Keratinocyte (primary cell): ENCODE data around the gene ELMO2. TPM values are rescaled to one million over a fixed set of nuclear protein-coding genes. Genes with fewer than 3 reads are reported as not detected.

Experiments used
- DNase-seq: peaks from one replicate; pipeline ENCODE4 v3.0.0-alpha.2; 2011; ENCODE audit warnings: low read depth, missing footprints, low spot score
- FAIRE-seq: peaks from 2 replicates; lab custom pipeline; 2011; peaks lifted over from hg19 to GRCh38; lab: Jason Lieb, UNC
- H2AFZ ChIP-seq: 2 replicates; pipeline ENCODE4 v1.6.0; 2012; ENCODE audit warnings: low read length, control low read depth, inconsistent platforms; ENCODE audit not compliant: control insufficient read depth
- H3K27ac ChIP-seq: 2 replicates; pipeline ENCODE4 v1.5.1; 2011; ENCODE audit warnings: low read length; ENCODE audit not compliant: control insufficient read depth, insufficient read depth
- H3K27me3 ChIP-seq: 3 replicates; pipeline ENCODE4 v1.6.0; 2011; ENCODE audit warnings: low read length; ENCODE audit not compliant: control insufficient read depth, insufficient read depth; ENCODE audit errors: extremely low read depth
- H3K36me3 ChIP-seq, 2 experiments: 2 replicates in 1 of 2; 3 replicates in 1 of 2; pipeline ENCODE4 v1.5.1; 2011; ENCODE audit warnings: low read length in 2 of 2, mild to moderate bottlenecking in 1 of 2; ENCODE audit not compliant: control insufficient read depth in 2 of 2, insufficient read depth in 2 of 2; ENCODE audit errors: extremely low read depth in 1 of 2
- H3K4me1 ChIP-seq: 3 replicates; pipeline ENCODE4 v1.5.1; 2011; ENCODE audit warnings: low read length; ENCODE audit not compliant: control insufficient read depth, insufficient read depth; ENCODE audit errors: extremely low read depth
- H3K4me2 ChIP-seq: 3 replicates; pipeline ENCODE4 v1.6.0; 2011; ENCODE audit warnings: low read depth, low read length; ENCODE audit not compliant: control insufficient read depth, insufficient read depth; ENCODE audit errors: extremely low read depth
- H3K4me3 ChIP-seq, 3 experiments: fragments of 200-600 bp in 1 of 3; sonication (generic) in 1 of 3; 2 replicates in 2 of 3; 3 replicates in 1 of 3; pipeline ENCODE4 v1.5.1; 2011 to 2016; ENCODE audit warnings: low read length in 3 of 3, mild to moderate bottlenecking in 3 of 3, control low read depth in 2 of 3, inconsistent platforms in 1 of 3, low read depth in 1 of 3, mixed read lengths in 1 of 3, mixed run types in 1 of 3, moderate library complexity in 1 of 3; ENCODE audit not compliant: control insufficient read depth in 2 of 3, insufficient read depth in 2 of 3; ENCODE audit errors: extremely low read depth in 1 of 3
- H3K79me2 ChIP-seq: 2 replicates; pipeline ENCODE4 v1.6.0; 2012; ENCODE audit warnings: low read length; ENCODE audit not compliant: control insufficient read depth, insufficient read depth
- H3K9ac ChIP-seq: 3 replicates; pipeline ENCODE4 v1.6.0; 2011; ENCODE audit warnings: low read length; ENCODE audit not compliant: control insufficient read depth, insufficient read depth; ENCODE audit errors: extremely low read depth
- H3K9me1 ChIP-seq: 3 replicates; pipeline ENCODE4 v1.6.0; 2011; ENCODE audit warnings: low read length; ENCODE audit not compliant: control insufficient read depth, insufficient read depth; ENCODE audit errors: extremely low read depth
- H3K9me3 ChIP-seq: 2 replicates; pipeline ENCODE4 v1.5.1; 2012; ENCODE audit warnings: low read depth, low read length; ENCODE audit not compliant: control insufficient read depth
- H4K20me1 ChIP-seq: 3 replicates; pipeline ENCODE4 v1.6.0; 2011; ENCODE audit warnings: low read length; ENCODE audit not compliant: control insufficient read depth, insufficient read depth; ENCODE audit errors: extremely low read depth
- CTCF ChIP-seq, 3 experiments: IDR thresholded peaks in 1 of 3; conservative IDR thresholded peaks in 1 of 3; optimal IDR thresholded peaks in 1 of 3; 2 replicates in 2 of 3; 3 replicates in 1 of 3; pipeline versions ENCODE3 to v1.5.1; 2011; ENCODE audit warnings: low read length in 3 of 3, mild to moderate bottlenecking in 3 of 3, moderate library complexity in 2 of 3, control low read depth in 1 of 3, inconsistent platforms in 1 of 3; ENCODE audit not compliant: insufficient read depth in 2 of 3; ENCODE audit errors: extremely low read depth in 1 of 3
- EZH2 ChIP-seq: IDR thresholded peaks from one replicate; pipeline ENCODE4 v1.6.1; 2012; ENCODE audit warnings: inconsistent platforms, mild to moderate bottlenecking, low read length, moderate library complexity
- dilution Hi-C: fragments of 300-500 bp; cut with MboI; formaldehyde crosslinking; loops from one replicate; pipeline ENCODE4 v1.7.0; 2020; ENCODE audit warnings: low sequenced_read_pairs; ENCODE audit not compliant: extremely low pct_ligation_motif_present
- polyA plus RNA-seq, 5 experiments: library from polyadenylated mRNA; depleted of rRNA in 3 of 5; stranded (reverse) in 3 of 5; stranded (forward) in 1 of 5; unstranded in 1 of 5; fragments of >200 nt; gene quantifications; 1 replicate in 1 of 5; 2 replicates in 3 of 5; 3 replicates in 1 of 5; pipeline versions ENCODE4 v1.2.1 to v1.2.3, GENCODE V29; 2011 to 2012; ENCODE audit warnings: missing spikeins in 2 of 5, low read depth in 1 of 5, low replicate concordance in 1 of 5

Gene ELMO2
- polyA plus RNA-seq, 1 donor (not counting 4 experiments of a cell fraction or from before 2014, with no cell fraction given): 28.5 TPM

DNA sequence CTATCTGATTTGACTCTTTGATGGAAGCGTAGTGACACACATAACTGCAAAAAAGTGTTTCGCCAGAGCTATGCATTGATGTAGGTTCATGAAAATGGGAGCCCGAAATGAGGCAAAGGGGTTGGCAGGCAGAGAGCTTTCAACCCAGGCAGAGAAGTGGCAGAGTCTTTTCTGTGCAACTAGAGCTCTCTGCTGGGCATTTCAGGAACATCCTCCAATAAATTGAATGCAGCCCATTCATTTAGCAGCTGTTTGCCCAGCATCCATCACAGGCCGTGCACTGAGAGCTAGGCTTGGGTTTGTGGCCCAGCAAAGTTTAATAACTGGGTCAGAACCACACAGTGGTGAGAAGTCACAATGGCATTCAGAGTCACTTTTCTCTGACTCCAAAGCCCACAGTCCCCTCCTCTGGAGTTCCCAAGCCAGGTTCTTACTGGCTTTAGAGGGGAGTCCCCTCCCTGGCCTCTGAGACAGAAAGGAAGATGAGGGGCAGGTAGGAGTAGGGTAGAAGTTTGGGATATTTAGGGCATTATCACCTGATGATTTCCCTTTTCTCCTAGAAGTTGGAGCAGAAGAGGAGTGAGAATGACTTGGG, 31.8 kb upstream of the ELMO2 start:
- no peak for DNase-seq
- no peak for FAIRE-seq

DNA sequence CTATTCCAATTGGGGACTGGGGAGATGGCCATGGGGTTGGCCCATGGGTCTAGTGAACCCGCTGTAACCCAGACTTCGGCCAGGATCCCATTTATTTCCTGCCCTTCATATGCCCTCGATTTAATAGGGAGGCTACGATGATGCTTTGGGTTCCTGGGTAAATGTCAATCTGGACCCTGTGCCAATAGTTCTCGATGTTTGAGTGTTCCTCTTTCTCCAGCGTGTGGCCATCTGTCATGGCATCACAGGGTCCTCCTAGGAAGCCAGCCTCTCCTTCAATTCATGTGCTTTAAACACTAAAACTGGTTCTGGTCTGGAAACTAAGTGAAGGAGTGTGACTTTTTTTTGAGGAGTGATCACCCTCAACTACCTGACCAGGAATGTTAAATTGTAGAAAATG, 28.7 kb upstream of the ELMO2 start:
- Histone ChIP-seq H3K27me3 (peaks cover 16% of the 10 kb centered on the region), H2AFZ (no peak overlapping the region), H3K9me3 (no peaks in the 10 kb centered on the region), H3K4me3 (no peak overlapping the region), H3K4me1 (no peaks in the 10 kb centered on the region), H3K4me2 (no peak overlapping the region), H3K9me1 (no peaks in the 10 kb centered on the region), H3K36me3 (no peaks in the 10 kb centered on the region), H3K27ac (no peak overlapping the region), H4K20me1 (no peaks in the 10 kb centered on the region), H3K79me2 (no peaks in the 10 kb centered on the region), H3K9ac (no peak overlapping the region)
- FAIRE-seq (no peak), DNase-seq (no peak)
- TF ChIP-seq EZH2: no peak
- no peak for TF ChIP-seq CTCF (optimal IDR thresholded peaks at IDR 0.05 in 1 of 3, IDR thresholded peaks at IDR 0.05 in 1 of 3, conservative IDR thresholded peaks at IDR 0.05 in 1 of 3; ENCODE audit: extremely low read depth in 1 of 3, insufficient read depth in 2 of 3, low read length in 3 of 3)
- dilution Hi-C loops: loop anchor here (25.0 kb wide), 1 partner anchor 298 kb away; no protein-coding TSS in a partner anchor

More for the DNA sequence above, 31.8 kb upstream of the ELMO2 start:
- dilution Hi-C loops: loop anchor here (25.0 kb wide), 1 partner anchor 301 kb away; no protein-coding TSS in a partner anchor
- Histone ChIP-seq H3K9ac (no peak overlapping the region), H3K27me3 (peaks cover 9% of the 10 kb centered on the region), H3K79me2 (no peaks in the 10 kb centered on the region), H3K27ac (no peak overlapping the region), H4K20me1 (no peaks in the 10 kb centered on the region), H3K4me1 (no peaks in the 10 kb centered on the region), H3K36me3 (no peaks in the 10 kb centered on the region), H2AFZ (no peak overlapping the region), H3K4me2 (no peak overlapping the region), H3K9me1 (no peaks in the 10 kb centered on the region), H3K4me3 (no peak overlapping the region), H3K9me3 (no peaks in the 10 kb centered on the region)
- no peak for TF ChIP-seq EZH2
- TF ChIP-seq CTCF (optimal IDR thresholded peaks at IDR 0.05 in 1 of 3, IDR thresholded peaks at IDR 0.05 in 1 of 3, conservative IDR thresholded peaks at IDR 0.05 in 1 of 3; ENCODE audit: extremely low read depth in 1 of 3, insufficient read depth in 2 of 3, low read length in 3 of 3): peak; percentile 48 to 59 (median 50)
